Fibroblast of mammary gland (primary cell): Measurements from ENCODE around the gene GPR15LG.
A peak's percentile ranks its signal among the peaks of the same experiment; 100 is the strongest.
"Not testable (repeated sequence)": the region's sequence is repeated elsewhere in the genome, so short reads cannot be mapped to it uniquely, and the experiment has no call there.

Experiments used
- DNase-seq: peaks from one replicate; pipeline ENCODE4 v3.0.0-alpha.2; 2010; ENCODE audit warnings: low read depth
- H3K4me3 ChIP-seq: 2 replicates; pipeline ENCODE4 v1.5.1; 2011; ENCODE audit warnings: low read depth, mild to moderate bottlenecking, low read length, moderate library complexity; ENCODE audit not compliant: control insufficient read depth
- CTCF ChIP-seq: conservative IDR thresholded peaks from 2 replicates; pipeline ENCODE4 v1.5.1; 2011; ENCODE audit warnings: low read depth, low read length, inconsistent platforms; ENCODE audit not compliant: control insufficient read depth, insufficient read depth

The GPR15LG gene

GRCh38 chr10:84139126-84140035 is 34.2 kb upstream of the GPR15LG start, which contains the start of gene GHITM:
GHITM (plus strand) TSS chr10:84139509; CDS start chr10:84141501, 1,992 bp downstream.
- peak; percentile 98 for DNase-seq
- peak within 1 kb of the TSS; percentile 84 for H3K4me3 ChIP-seq
- TF ChIP-seq CTCF: peak; percentile 20

GRCh38 chr10:84140036-84140379 is 33.6 kb upstream of the GPR15LG start:
- TF ChIP-seq CTCF: no peak
- H3K4me3 ChIP-seq: peak overlapping the region; percentile 84
- DNase-seq: peak; percentile 26

- H3K4me3 ChIP-seq: no peak overlapping the region
- DNase-seq: no peak
- TF ChIP-seq CTCF: no peak
These were observed 26.3 kb upstream of the GPR15LG start for GRCh38 chr10:84147347-84147746.

GRCh38 chr10:84148006-84148597 is 25.5 kb upstream of the GPR15LG start:
- DNase-seq: peak; percentile 64

GRCh38 chr10:84149854-84150253 is 23.7 kb upstream of the GPR15LG start:
- no peak overlapping the region for H3K4me3 ChIP-seq
- no peak for TF ChIP-seq CTCF
- DNase-seq: no peak

More at GRCh38 chr10:84148006-84148597, 25.5 kb upstream of the GPR15LG start:
- peak; percentile 76 for TF ChIP-seq CTCF
- H3K4me3 ChIP-seq: not testable (repeated sequence)

- H3K4me3 ChIP-seq: no peak overlapping the region
- TF ChIP-seq CTCF: no peak
- DNase-seq: no peak
These were observed 20.8 kb upstream of the GPR15LG start for GRCh38 chr10:84152769-84153168.

GRCh38 chr10:84155521-84155920 is 18.1 kb upstream of the GPR15LG start:
- H3K4me3 ChIP-seq: no peak overlapping the region
- no peak for DNase-seq
- TF ChIP-seq CTCF: no peak
